MM.1S (cell line): ENCODE data around the gene PTGIS.

Experiments
- DNase-seq: peaks from one replicate; pipeline ENCODE4 v3.0.0-alpha.2; 2015
- H2AFZ ChIP-seq: fragments of 300-600 bp; sonication (generic); 2 replicates; pipeline ENCODE4 v1.6.0; 2016; ENCODE audit warnings: antibody characterized with exemption, low read length
- H3F3A ChIP-seq: fragments of 300-600 bp; sonication (generic); 2 replicates; pipeline ENCODE4 v1.6.1; 2016; ENCODE audit warnings: mild to moderate bottlenecking, antibody characterized with exemption, low read length, moderate library complexity, mixed read lengths; ENCODE audit not compliant: insufficient read depth
- H3K27ac ChIP-seq: fragments of 300-600 bp; sonication (generic); 2 replicates; pipeline ENCODE4 v1.5.1; 2016; ENCODE audit warnings: mild to moderate bottlenecking, low read length
- H3K27me3 ChIP-seq: fragments of 300-600 bp; sonication (generic); replicated peaks from 2 replicates; pipeline ENCODE4 v1.6.0; 2016; ENCODE audit warnings: low read length; ENCODE audit not compliant: insufficient read depth
- H3K36me3 ChIP-seq: fragments of 300-600 bp; sonication (generic); replicated peaks from 2 replicates; pipeline ENCODE4 v1.6.1; 2016; ENCODE audit warnings: mild to moderate bottlenecking, low read length, mixed read lengths; ENCODE audit not compliant: insufficient read depth
- H3K4me1 ChIP-seq: fragments of 300-600 bp; sonication (generic); 2 replicates; pipeline ENCODE4 v1.6.1; 2016; ENCODE audit warnings: low read length, mixed read lengths
- H3K4me2 ChIP-seq: fragments of 300-600 bp; sonication (generic); 2 replicates; pipeline ENCODE4 v1.6.0; 2016; ENCODE audit warnings: low read depth, low read length
- H3K4me3 ChIP-seq: fragments of 300-600 bp; sonication (generic); 2 replicates; pipeline ENCODE4 v1.5.1; 2016; ENCODE audit warnings: low read length, mixed read lengths
- H3K79me2 ChIP-seq: fragments of 300-600 bp; sonication (generic); 2 replicates; pipeline ENCODE4 v1.6.1; 2016; ENCODE audit warnings: mixed run types, low read length, mixed read lengths
- H3K9ac ChIP-seq: fragments of 300-600 bp; sonication (generic); 2 replicates; pipeline ENCODE4 v1.6.1; 2016; ENCODE audit warnings: low read length, mixed read lengths
- H3K9me2 ChIP-seq: fragments of 300-600 bp; sonication (generic); replicated peaks from 2 replicates; pipeline ENCODE4 v1.6.1; 2016; ENCODE audit warnings: mild to moderate bottlenecking, low read length, mixed read lengths; ENCODE audit not compliant: insufficient read depth
- H3K9me3 ChIP-seq: fragments of 300-600 bp; sonication (generic); replicated peaks from 2 replicates; pipeline ENCODE4 v1.6.1; 2016; ENCODE audit warnings: mild to moderate bottlenecking, low read length, mixed read lengths; ENCODE audit not compliant: insufficient read depth
- H4K20me1 ChIP-seq: fragments of 300-600 bp; sonication (generic); 2 replicates; pipeline ENCODE4 v1.6.1; 2016; ENCODE audit warnings: mild to moderate bottlenecking, low read length, moderate library complexity, mixed read lengths; ENCODE audit not compliant: insufficient read depth
- EZH2 ChIP-seq: fragments of 300-600 bp; sonication (generic); optimal IDR thresholded peaks from 2 replicates; pipeline ENCODE3; 2017; ENCODE audit warnings: low read depth, mild to moderate bottlenecking, antibody characterized with exemption, low read length, mixed read lengths
- EZH2phosphoT487 ChIP-seq: fragments of 300-600 bp; sonication (generic); IDR thresholded peaks from 2 replicates; pipeline ENCODE4 v1.6.1; 2018; ENCODE audit warnings: antibody characterized with exemption, low read length
- TF ChIP-seq, protein P1 (sequence below): fragments of 300-600 bp; sonication (generic); IDR thresholded peaks from 2 replicates; pipeline ENCODE4 v1.5.1; 2016; ENCODE audit warnings: antibody characterized with exemption, low read length, mixed read lengths

Gene PTGIS

DNA sequence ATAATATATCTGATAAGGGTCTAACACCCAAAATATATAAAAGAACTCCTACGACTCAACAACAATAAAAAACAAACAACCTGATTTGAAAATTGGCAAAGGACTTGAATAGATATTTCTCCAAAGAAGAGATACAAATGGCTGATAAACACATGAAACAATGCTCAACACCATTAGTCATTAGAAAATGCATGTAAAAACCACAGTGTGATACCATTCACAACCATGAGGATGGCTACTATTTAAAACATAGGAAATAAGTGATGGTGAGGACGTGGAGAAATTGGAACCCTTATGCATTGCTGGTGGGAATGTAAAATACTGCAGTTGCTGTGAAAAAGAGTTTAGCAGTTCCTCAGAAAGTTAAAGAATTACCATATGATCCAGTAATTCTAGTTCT, 41.4 kb downstream of the PTGIS start:
- no peaks in the 10 kb centered on the region for H3K79me2 ChIP-seq

DNA sequence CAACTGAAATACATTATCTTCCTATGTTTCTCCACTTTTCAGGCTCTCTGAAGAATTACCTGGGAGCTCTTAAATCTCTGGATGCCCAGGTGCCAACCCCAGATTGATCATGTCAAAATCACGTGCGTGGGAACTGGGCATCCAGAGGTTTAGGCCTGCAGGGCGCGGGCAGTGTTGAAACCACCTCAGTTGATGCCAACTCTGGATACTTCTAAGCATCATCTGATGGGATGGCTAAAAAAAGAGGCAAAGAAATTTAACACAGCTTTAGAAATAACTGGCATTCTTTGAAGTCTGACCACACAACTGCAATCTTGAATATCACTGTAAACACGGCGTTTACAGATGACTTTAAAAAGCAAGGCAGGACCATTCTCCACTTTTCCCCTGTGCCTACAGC, 41.9 kb downstream of the PTGIS start:
- H3K27ac ChIP-seq: no peak overlapping the region
- H3K9ac ChIP-seq: no peak overlapping the region
- H3K9me3 ChIP-seq: no peaks in the 10 kb centered on the region
- no peaks in the 10 kb centered on the region for H4K20me1 ChIP-seq
- H2AFZ ChIP-seq: no peak overlapping the region
- no peaks in the 10 kb centered on the region for H3K9me2 ChIP-seq
- H3K27me3 ChIP-seq: no peaks in the 10 kb centered on the region
- H3K79me2 ChIP-seq: no peaks in the 10 kb centered on the region
- H3K4me3 ChIP-seq: no peak overlapping the region
- H3K36me3 ChIP-seq: no peaks in the 10 kb centered on the region
- H3F3A ChIP-seq: no peaks in the 10 kb centered on the region
- no peak overlapping the region for H3K4me2 ChIP-seq
- TF ChIP-seq, protein P1, sequence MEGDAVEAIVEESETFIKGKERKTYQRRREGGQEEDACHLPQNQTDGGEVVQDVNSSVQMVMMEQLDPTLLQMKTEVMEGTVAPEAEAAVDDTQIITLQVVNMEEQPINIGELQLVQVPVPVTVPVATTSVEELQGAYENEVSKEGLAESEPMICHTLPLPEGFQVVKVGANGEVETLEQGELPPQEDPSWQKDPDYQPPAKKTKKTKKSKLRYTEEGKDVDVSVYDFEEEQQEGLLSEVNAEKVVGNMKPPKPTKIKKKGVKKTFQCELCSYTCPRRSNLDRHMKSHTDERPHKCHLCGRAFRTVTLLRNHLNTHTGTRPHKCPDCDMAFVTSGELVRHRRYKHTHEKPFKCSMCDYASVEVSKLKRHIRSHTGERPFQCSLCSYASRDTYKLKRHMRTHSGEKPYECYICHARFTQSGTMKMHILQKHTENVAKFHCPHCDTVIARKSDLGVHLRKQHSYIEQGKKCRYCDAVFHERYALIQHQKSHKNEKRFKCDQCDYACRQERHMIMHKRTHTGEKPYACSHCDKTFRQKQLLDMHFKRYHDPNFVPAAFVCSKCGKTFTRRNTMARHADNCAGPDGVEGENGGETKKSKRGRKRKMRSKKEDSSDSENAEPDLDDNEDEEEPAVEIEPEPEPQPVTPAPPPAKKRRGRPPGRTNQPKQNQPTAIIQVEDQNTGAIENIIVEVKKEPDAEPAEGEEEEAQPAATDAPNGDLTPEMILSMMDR: no peak
- TF ChIP-seq EZH2: no peak
- no peak for TF ChIP-seq EZH2phosphoT487
- no peaks in the 10 kb centered on the region for H3K4me1 ChIP-seq
- DNase-seq: no peak

More for the DNA sequence above, 41.4 kb downstream of the PTGIS start:
- Histone ChIP-seq H3K4me1 (no peaks in the 10 kb centered on the region), H2AFZ (no peak overlapping the region), H3K4me3 (no peak overlapping the region), H3K36me3 (no peaks in the 10 kb centered on the region), H4K20me1 (no peaks in the 10 kb centered on the region), H3K9me3 (no peaks in the 10 kb centered on the region), H3K9me2 (no peaks in the 10 kb centered on the region), H3K4me2 (no peak overlapping the region), H3K27me3 (no peaks in the 10 kb centered on the region), H3F3A (no peaks in the 10 kb centered on the region), H3K9ac (no peak overlapping the region), H3K27ac (no peak overlapping the region)
- TF ChIP-seq EZH2phosphoT487: no peak
- TF ChIP-seq EZH2: no peak
- TF ChIP-seq, protein P1: no peak
- no peak for DNase-seq

GRCh38 chr20:49523767-49524360, 44.1 kb downstream of the PTGIS start:
- H3K27me3 ChIP-seq: no peaks in the 10 kb centered on the region
- no peaks in the 10 kb centered on the region for H3K9me3 ChIP-seq
- no peaks in the 10 kb centered on the region for H3K79me2 ChIP-seq
- no peak overlapping the region for H2AFZ ChIP-seq
- no peaks in the 10 kb centered on the region for H3K4me1 ChIP-seq
- H3K9ac ChIP-seq: no peak overlapping the region
- H3F3A ChIP-seq: no peaks in the 10 kb centered on the region
- no peak for DNase-seq
- H3K36me3 ChIP-seq: no peaks in the 10 kb centered on the region
- no peaks in the 10 kb centered on the region for H3K9me2 ChIP-seq
- TF ChIP-seq, protein P1: no peak
- TF ChIP-seq EZH2: no peak
- no peak for TF ChIP-seq EZH2phosphoT487
- H3K27ac ChIP-seq: no peak overlapping the region
- H3K4me2 ChIP-seq: no peak overlapping the region
- no peaks in the 10 kb centered on the region for H4K20me1 ChIP-seq
- no peak overlapping the region for H3K4me3 ChIP-seq
